GM21515 (cell line): ENCODE data around the gene PIK3CG.
A peak's percentile ranks its signal among the peaks of the same experiment; 100 is the strongest.
"Not testable (repeated sequence)": the region's sequence is repeated elsewhere in the genome, so short reads cannot be mapped to it uniquely, and the experiment has no call there.

Experiments
- ATAC-seq: cut with Tn5 transposase; IDR thresholded peaks from one replicate; pipeline ENCODE4 v1.9.1; 2021; ENCODE audit not compliant: unreplicated experiment

PIK3CG gene

GRCh38 chr7:106865130-106866041 lies at the start of gene PIK3CG:
Gene PIK3CG (plus strand): TSS chr7:106865282. CDS start chr7:106867562, 2,280 bp downstream.
- ATAC-seq = peak; percentile 71

DNA sequence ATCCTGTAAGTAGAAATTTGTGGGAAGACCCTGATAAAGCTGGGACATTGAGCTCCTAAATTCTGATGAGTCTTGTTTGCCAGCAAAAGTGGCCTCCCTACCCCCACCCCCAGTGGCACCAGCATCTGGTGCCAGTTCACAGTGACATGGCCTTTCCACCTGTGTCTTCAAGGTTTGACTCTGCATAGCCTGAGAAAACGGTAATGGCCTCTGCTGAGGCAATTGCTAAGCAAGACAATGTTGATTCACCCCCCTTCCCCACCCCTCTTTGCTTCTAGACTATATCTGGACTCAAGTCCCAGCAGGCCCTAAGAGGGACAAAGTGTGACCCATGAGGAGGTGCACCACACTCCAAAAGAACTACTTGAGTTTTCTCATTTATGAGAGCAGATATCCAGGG lies 48.0 kb upstream of the PIK3CG start:
- no peak for ATAC-seq

DNA sequence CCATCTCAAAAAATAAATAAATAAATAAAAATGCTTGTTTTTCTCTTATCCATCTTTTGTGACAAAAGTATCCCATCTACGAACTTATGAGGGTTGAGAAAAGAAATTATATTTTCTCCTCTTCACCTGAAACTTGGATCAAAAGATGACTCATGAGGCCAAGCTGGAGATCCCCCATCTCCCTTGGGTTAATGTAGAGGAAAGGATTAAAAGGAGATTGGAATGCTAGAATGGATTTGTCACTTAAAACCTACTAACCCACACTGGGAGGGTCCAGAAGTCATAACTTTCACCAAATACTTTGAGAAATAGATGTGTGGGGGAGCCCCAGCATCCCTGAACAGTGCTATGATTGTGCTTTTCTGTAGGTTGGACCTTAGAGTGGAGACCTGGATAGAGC lies 46.3 kb upstream of the PIK3CG start:
- no peak for ATAC-seq

GRCh38 chr7:106819546-106819945 lies 45.5 kb upstream of the PIK3CG start:
- no peak for ATAC-seq

- no peak for ATAC-seq
Measured at GRCh38 chr7:106820321-106821217, 44.5 kb upstream of the PIK3CG start.

- no peak for ATAC-seq
Measured at GRCh38 chr7:106823631-106824030, 41.5 kb upstream of the PIK3CG start.

DNA sequence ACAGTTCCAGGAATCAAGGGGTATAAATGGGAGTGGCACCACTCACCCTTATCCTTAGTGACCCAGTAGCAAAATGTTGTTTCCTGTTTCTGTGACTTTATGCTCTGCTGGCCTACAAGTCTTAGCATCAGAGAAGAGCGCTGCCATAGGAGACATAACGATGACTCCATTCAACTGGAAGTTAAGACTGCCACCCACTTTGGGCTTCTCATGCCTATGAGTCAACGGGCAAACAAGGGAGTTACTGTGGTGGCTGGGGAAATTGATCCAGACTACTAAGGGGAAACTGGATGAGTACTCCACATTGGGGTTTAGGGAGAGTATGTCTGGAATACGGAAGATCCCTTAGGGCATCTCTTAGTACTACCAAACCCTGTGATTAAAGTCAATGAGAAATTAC lies 40.6 kb upstream of the PIK3CG start:
- ATAC-seq = no peak

GRCh38 chr7:106827626-106828025 lies 37.5 kb upstream of the PIK3CG start:
- no peak for ATAC-seq

DNA sequence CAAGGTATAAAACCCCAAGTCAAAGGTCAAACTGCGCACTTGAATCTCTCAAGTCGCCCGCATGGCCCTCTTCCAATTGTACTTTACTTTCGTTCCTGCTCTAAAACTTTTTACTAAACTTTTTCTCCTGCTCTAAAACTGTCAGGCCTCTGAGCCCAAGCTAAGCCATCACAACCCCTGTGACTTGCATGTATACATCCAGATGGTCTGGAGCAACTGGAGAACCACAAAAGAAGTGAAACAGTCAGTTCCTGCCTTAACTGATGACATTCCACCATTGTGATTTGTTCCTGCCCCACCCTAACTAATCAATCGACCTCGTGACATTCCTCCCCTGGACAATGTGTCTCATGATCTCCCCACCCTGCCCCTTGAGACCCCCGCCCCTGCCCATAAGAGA lies 35.6 kb upstream of the PIK3CG start:
- no peak for ATAC-seq

GRCh38 chr7:106830896-106831295 lies 34.2 kb upstream of the PIK3CG start:
- ATAC-seq = not testable (repeated sequence)

GRCh38 chr7:106836816-106837215 lies 28.3 kb upstream of the PIK3CG start:
- no peak for ATAC-seq

- no peak for ATAC-seq
Measured at GRCh38 chr7:106839511-106839910, 25.6 kb upstream of the PIK3CG start.

DNA sequence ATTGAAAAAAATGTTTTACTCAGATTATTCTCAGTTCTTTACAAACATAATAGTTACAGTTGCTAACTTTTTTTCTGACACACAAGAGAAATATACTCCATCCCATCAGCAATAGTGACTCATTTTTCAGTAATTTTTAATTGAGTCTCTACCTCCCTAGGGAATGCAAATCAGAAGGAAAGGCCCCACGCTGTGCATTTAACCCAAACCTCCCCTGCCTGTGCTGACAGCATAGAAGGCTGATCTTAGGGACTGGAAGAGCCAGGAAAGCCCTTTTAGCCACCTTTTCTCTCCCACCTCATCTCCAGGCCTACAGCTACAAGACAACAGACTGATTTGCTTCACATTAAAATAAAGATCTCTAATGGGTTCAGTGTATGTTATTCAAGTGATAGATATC lies 24.7 kb upstream of the PIK3CG start:
- no peak for ATAC-seq

DNA sequence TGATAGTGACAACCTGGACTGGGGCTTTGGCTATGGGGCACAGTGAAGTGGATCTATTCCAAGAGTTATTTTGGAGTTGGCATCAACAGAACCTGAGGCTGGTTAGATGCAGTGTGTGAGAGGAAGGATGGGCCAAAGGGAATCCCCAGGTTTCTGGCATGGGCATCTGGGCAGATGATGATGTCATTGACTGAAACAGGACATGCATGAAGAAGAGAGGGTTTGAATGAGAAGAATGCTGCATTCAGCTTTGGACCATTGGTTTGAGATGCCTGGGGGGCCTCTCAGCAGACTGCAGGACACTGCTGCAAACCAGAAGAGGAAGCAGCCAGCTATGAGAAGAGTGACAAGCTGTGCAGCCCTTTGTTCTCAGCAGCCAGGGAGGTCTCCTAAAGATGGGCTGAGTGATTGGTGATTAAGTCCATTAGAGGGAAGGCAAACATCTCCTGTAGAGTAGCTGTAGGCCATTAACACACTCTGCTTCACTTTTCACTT lies 23.1 kb upstream of the PIK3CG start:
- no peak for ATAC-seq

GRCh38 chr7:106844279-106844997 lies 20.6 kb upstream of the PIK3CG start:
- ATAC-seq = no peak

- no peak for ATAC-seq
Measured at GRCh38 chr7:106848049-106848448, 17.0 kb upstream of the PIK3CG start.

DNA sequence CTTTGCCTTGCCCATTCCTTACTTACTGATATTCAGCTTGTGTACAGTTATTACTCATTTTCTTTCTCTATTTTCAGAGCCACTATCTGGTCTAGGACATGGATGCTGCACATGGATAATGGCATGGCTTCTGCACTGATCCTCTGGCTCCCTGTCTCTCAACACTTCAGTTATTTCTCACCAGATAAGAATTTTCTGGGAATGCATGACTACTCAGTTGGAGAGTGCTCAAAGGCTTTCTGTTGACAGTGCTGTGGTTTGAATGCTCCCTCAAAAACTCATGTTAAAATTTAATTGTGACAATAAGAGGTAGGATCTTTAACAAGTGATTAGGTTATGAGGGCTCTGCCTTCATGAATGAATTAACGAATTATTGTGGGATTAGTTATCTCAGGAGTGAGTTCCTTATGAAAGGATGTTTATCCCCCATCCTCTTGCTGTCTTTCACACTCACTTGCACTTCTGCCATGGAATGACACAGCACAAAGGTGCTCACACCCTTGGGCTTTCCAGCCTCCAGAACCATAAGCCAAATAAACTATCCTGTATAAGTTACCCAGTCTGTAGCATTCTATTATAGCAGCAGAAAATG lies 16.1 kb upstream of the PIK3CG start:
- no peak for ATAC-seq

- ATAC-seq = not testable (repeated sequence)
Measured at GRCh38 chr7:106851632-106852031, 13.4 kb upstream of the PIK3CG start.

GRCh38 chr7:106853250-106853908 lies 11.7 kb upstream of the PIK3CG start:
- ATAC-seq = no peak

- ATAC-seq = no peak
Measured at GRCh38 chr7:106855540-106856132, 9.4 kb upstream of the PIK3CG start.
